Measurements from ENCODE around the gene SHB. TPM values are rescaled to one million over a fixed set of nuclear protein-coding genes. Genes with fewer than 3 reads are reported as not detected.

Gene SHB
- total and polyA plus RNA-seq, 2 donors (not counting 1 experiment from before 2014, with no cell fraction given), result 9.9 to 13.9 TPM

DNA sequence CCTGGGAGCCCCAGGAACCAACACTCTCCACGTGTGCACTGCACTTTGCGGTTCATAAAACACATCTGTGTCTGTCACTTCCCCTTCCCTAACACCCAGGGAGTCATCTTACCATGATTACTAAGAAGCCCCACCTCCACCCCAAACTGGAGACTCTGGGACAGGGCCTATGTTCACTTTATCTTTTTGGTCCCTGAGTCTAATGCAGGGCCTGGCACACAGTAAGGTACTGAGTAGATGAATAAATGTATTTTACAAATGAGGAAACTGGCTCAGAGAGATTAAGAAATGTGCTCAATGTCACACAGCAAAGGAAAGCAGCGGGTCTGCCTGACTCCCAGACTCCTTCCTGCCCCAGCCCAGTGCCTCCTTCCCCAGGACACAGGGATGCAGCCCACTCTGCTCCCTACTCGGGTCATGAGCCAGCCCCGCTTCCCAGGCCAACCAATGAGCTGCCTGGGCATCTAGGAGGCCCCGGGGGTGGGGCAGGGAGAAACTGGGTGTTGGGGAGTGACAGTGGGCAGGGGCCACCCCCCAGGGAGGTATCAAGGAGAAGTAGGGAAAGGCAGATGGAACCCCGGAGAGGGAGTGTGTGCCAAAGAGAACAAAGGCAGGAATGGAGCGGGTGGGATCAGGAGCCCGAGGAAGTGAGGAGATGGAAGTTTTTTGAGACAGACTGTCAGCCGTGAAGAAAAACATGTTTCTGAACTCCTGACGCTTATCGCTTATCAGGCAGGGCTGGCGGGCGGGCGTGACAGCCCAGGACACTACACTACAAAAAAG, 30.5 kb downstream of the SHB start:
- Histone ChIP-seq H3K9ac (ENCODE audit: insufficient read depth, low read length) (no peak overlapping the region), H3K4me3 (replicated peaks in 1 of 4; ENCODE audit: control extremely low read depth in 1 of 4, insufficient read depth in 1 of 4, low read depth in 3 of 4, low read length in 4 of 4) (no peak overlapping the region), H3K4me1 (ENCODE audit: control insufficient read depth, extremely low read depth, insufficient read depth, low read length) (peaks cover 40% of the 10 kb centered on the region), H3K4me2 (ENCODE audit: extremely low read depth, insufficient read depth, low read length) (peak overlapping the region; percentile 20), H2AFZ (ENCODE audit: low read length) (no peak overlapping the region), H3K27me3 (ENCODE audit: control insufficient read depth, insufficient read depth, low read length) (no peaks in the 10 kb centered on the region), H3K9me3 (ENCODE audit: control insufficient read depth, insufficient read depth, low read depth, low read length) (no peaks in the 10 kb centered on the region), H3K27ac (ENCODE audit: insufficient read depth, low read length) (peak overlapping the region; percentile 81), H3K36me3 (ENCODE audit: control insufficient read depth, insufficient read depth, low read length) (no peaks in the 10 kb centered on the region), H4K20me1 (ENCODE audit: control insufficient read depth, extremely low read depth, insufficient read depth, low read length) (no peaks in the 10 kb centered on the region), H3K79me2 (ENCODE audit: control insufficient read depth, insufficient read depth, low read length) (peaks cover 83% of the 10 kb centered on the region)
- TF ChIP-seq EZH2 (IDR thresholded peaks at IDR 0.05; ENCODE audit: low read length, missing control alignments), result no peak
- TF ChIP-seq CTCF (conservative IDR thresholded peaks at IDR 0.05 in 1 of 2, IDR thresholded peaks at IDR 0.05 in 1 of 2; ENCODE audit: low read depth in 1 of 2, low read length in 2 of 2), result no peak
- DNase-seq (ENCODE audit: low read depth in 2 of 2), result no peak

DNA sequence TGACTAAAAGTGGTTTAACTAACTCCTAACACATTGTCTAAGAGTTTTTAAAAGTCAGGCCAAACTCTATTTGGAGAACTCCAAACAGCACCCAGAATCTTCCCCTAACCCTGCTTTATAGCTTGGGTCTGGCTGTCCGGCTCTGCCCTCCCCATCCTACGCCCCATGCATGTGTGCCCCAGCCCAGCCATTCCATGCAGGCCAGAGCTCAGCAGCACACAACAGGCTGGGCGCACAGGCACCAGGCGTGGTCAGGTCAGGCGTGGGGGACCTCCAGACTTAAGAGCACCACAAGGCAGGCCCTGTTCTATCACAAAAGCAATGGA, 31.1 kb downstream of the SHB start:
- H3K4me3 ChIP-seq (replicated peaks in 1 of 4; ENCODE audit: control extremely low read depth in 1 of 4, insufficient read depth in 1 of 4, low read depth in 3 of 4, low read length in 4 of 4), result no peak overlapping the region
- H3K9ac ChIP-seq (ENCODE audit: insufficient read depth, low read length), result no peak overlapping the region
- no peak for DNase-seq (ENCODE audit: low read depth in 2 of 2)
- H3K36me3 ChIP-seq (ENCODE audit: control insufficient read depth, insufficient read depth, low read length), result no peaks in the 10 kb centered on the region
- no peak overlapping the region for H2AFZ ChIP-seq (ENCODE audit: low read length)
- no peak for TF ChIP-seq EZH2 (IDR thresholded peaks at IDR 0.05; ENCODE audit: low read length, missing control alignments)
- no peak for TF ChIP-seq CTCF (conservative IDR thresholded peaks at IDR 0.05 in 1 of 2, IDR thresholded peaks at IDR 0.05 in 1 of 2; ENCODE audit: low read depth in 1 of 2, low read length in 2 of 2)
- no peak overlapping the region for H3K4me2 ChIP-seq (ENCODE audit: extremely low read depth, insufficient read depth, low read length)
- no peaks in the 10 kb centered on the region for H4K20me1 ChIP-seq (ENCODE audit: control insufficient read depth, extremely low read depth, insufficient read depth, low read length)
- no peaks in the 10 kb centered on the region for H3K27me3 ChIP-seq (ENCODE audit: control insufficient read depth, insufficient read depth, low read length)
- H3K79me2 ChIP-seq (ENCODE audit: control insufficient read depth, insufficient read depth, low read length), result peaks cover 83% of the 10 kb centered on the region
- H3K4me1 ChIP-seq (ENCODE audit: control insufficient read depth, extremely low read depth, insufficient read depth, low read length), result peaks cover 40% of the 10 kb centered on the region
- H3K27ac ChIP-seq (ENCODE audit: insufficient read depth, low read length), result peak overlapping the region; percentile 81
- H3K9me3 ChIP-seq (ENCODE audit: control insufficient read depth, insufficient read depth, low read depth, low read length), result no peaks in the 10 kb centered on the region

DNA sequence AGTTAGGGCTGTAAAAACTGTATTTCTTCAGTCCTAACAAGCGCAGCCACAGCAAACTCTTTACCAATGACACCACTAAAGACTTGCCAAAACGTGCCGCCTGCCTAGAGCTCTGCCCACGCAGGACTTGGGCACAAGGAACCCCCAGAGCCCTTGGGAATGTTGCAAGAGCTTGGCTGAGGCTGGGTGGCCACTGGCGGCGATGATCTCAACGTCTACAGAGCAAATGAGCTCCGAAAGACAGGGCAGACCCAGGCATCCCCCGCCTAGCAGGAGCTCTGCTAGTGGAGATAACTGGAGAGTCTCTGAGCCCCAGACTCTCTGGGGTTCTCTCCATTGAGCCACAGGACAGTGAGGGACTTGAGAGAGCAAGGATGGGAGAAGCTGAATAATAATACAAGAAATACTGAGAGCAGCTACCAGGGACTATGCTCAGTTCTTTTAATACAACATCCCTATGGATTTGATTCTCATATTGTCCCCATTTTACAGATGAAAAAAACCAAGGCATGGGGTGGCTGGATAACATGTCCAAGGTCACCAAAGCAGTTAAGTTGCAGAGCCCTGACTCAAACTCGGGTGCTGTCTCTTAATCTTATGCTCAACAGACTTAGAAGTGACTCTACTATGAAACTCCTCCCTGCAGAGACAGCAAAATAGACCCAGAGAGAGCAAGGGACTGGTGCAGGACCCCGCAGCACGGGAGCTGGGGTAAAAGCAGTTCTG, 32.5 kb downstream of the SHB start:
- Histone ChIP-seq H3K9me3 (ENCODE audit: control insufficient read depth, insufficient read depth, low read depth, low read length) (no peaks in the 10 kb centered on the region), H2AFZ (ENCODE audit: low read length) (no peak overlapping the region), H3K9ac (ENCODE audit: insufficient read depth, low read length) (peak overlapping the region; percentile 26), H3K4me2 (ENCODE audit: extremely low read depth, insufficient read depth, low read length) (peak overlapping the region; percentile 46), H3K36me3 (ENCODE audit: control insufficient read depth, insufficient read depth, low read length) (no peaks in the 10 kb centered on the region), H3K27me3 (ENCODE audit: control insufficient read depth, insufficient read depth, low read length) (no peaks in the 10 kb centered on the region), H3K4me3 (replicated peaks in 1 of 4; ENCODE audit: control extremely low read depth in 1 of 4, insufficient read depth in 1 of 4, low read depth in 3 of 4, low read length in 4 of 4) (no peak overlapping the region), H3K79me2 (ENCODE audit: control insufficient read depth, insufficient read depth, low read length) (peaks cover 90% of the 10 kb centered on the region), H3K4me1 (ENCODE audit: control insufficient read depth, extremely low read depth, insufficient read depth, low read length) (peaks cover 46% of the 10 kb centered on the region), H4K20me1 (ENCODE audit: control insufficient read depth, extremely low read depth, insufficient read depth, low read length) (no peaks in the 10 kb centered on the region), H3K27ac (ENCODE audit: insufficient read depth, low read length) (peak overlapping the region; percentile 81)
- TF ChIP-seq EZH2 (IDR thresholded peaks at IDR 0.05; ENCODE audit: low read length, missing control alignments) (no peak), CTCF (conservative IDR thresholded peaks at IDR 0.05 in 1 of 2, IDR thresholded peaks at IDR 0.05 in 1 of 2; ENCODE audit: low read depth in 1 of 2, low read length in 2 of 2) (no peak)
- DNase-seq (ENCODE audit: low read depth in 2 of 2), result peak in 1 of 2 donors; percentile 81
